ENCODE data around the gene SRSF7.
"Not testable (repeated sequence)": the region's sequence is repeated elsewhere in the genome, so short reads cannot be mapped to it uniquely, and the experiment has no call there.

SRSF7 gene

DNA sequence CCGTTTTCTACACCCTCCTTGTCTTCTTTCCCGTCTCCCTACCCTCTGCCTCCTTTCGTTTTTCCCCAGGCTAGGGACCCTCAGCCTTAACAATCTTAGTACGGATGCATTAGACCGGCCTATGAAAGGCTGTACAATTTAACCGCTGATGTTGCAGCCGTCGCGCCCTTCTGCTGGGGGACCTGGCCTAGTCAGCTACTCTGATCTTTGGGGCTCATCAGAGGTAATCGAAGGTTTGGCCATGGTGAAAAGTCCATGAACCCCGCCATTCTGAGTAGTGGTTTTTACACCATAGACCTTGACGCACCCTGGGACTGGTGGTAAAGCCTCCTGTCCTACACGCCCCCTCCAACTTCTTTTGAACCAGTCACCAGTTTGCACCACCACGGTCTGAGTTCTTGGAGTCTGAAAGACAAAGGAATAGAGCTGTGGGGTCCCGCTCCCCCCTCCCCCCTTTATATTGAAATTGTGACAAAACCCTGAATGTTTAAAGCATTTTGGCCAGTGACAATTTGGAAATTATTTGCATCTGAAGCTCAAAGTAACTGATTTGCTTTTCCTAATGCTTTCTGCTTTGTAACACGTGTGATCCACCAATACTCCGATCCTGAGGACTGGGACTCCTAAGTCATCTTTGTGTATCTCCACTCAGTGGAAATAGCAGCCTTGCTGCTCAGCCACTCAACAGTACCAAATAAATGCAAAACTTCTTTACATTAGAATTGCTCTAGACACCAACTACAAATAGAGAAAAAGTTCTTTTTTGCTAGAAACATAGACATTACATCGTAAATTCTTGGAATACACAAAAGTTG, 642 bp upstream of the SRSF7 start:
- no peak for DNase-seq

- DNase-seq: peak; percentile 46
Measured at GRCh38 chr2:38750011-38750890, 910 bp downstream of the SRSF7 start.

DNA sequence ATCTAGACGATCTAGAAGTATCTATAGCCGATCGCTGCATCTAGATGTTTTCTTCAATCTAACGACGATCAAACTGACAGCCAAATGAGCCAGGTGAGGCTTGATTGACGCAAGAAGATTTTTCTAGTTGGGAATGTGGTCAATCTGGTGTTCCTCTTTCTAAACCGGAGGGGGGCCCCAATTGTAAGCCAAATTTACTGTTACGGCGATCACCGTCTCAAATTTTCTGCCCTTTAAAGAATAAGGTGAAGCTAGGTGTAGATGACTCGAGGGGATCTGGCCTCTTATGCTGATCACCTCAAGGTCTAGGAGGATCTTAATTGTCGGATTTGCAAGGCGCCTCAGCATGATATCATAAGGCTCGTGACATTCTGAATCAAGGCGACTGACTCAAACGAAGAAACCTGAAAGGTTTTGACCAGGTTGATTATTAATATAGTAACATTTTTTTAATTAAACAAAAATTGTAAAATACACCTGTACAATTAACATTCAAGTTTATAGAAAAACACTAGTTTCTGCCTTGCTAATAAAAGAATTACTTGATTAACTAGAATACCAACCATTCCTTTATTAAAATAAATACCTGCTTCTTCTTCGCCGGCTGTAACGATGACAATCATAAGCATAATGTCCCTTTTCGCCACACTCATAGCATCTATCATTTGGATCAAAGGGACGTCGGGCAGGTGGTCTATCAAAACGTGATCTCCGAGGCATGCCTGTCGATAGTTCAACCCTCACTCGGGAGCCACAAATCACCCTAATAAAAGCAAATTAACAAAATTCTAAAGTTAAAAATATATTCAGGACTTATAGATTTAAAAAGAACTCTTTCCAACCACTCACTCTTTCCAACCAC, 2.0 kb downstream of the SRSF7 start:
- DNase-seq: no peak

- no peak for DNase-seq
Measured at GRCh38 chr2:38748391-38748790, 2.8 kb downstream of the SRSF7 start.

DNA sequence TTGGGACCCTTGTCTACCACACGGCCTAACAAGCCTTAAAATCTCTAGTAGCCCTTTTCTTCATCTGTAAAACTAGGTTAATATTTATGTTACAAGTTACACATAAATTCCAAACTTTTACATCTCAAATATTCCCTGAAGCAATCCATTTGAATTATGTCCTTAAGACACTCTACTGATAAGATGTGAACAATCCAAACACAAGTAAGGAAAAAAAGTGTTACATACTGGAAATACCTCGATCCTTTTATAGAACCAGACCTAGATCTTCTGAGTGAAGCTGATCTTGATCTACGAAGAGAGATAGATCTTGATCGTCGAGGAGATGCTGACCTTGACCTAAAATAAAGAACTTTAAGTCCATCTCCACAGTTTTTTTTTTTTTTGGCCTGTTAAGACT, 3.3 kb downstream of the SRSF7 start:
- no peak for DNase-seq

DNA sequence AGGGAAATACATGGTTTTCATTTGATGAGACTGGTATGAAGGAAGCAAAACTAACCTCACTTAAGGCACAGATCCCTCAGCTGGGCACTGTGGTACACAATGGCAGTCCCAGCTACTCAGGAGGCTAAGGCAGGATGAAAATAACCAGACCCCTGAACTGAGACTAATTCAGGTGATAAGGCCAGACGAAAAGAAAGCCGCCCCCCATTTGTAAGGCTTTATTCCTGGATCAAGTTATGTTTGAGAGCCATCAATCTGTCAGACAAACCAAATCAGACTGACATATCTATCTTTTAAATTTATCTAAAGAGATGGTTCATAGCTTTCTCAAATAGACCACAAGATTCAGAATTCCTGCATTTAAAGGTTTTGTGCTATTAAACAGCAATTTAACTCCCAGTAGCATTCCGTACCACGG, 4.1 kb downstream of the SRSF7 start:
- DNase-seq: no peak

- DNase-seq: no peak
Measured at GRCh38 chr2:38745267-38745666, 5.9 kb downstream of the SRSF7 start.

DNA sequence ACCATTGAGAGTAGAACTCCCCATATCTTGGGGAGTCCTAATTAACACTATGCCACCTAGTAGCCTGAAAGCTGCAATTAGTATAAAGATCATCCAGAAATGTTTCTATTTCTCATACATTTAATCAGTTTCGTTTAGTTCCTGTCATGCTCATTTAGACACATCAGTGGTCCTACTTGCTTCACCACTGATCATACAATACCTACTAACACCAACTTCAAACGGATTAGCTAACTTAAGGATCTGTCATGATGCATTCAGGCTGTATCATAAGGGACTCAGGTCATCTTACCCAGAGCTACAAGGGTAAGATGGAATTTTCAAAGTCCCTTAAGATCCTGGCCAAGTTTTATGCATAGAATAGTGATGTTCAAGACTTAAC, 6.8 kb downstream of the SRSF7 start:
- DNase-seq: no peak

- no peak for DNase-seq
Measured at GRCh38 chr2:38743672-38744398, 7.3 kb downstream of the SRSF7 start.

DNA sequence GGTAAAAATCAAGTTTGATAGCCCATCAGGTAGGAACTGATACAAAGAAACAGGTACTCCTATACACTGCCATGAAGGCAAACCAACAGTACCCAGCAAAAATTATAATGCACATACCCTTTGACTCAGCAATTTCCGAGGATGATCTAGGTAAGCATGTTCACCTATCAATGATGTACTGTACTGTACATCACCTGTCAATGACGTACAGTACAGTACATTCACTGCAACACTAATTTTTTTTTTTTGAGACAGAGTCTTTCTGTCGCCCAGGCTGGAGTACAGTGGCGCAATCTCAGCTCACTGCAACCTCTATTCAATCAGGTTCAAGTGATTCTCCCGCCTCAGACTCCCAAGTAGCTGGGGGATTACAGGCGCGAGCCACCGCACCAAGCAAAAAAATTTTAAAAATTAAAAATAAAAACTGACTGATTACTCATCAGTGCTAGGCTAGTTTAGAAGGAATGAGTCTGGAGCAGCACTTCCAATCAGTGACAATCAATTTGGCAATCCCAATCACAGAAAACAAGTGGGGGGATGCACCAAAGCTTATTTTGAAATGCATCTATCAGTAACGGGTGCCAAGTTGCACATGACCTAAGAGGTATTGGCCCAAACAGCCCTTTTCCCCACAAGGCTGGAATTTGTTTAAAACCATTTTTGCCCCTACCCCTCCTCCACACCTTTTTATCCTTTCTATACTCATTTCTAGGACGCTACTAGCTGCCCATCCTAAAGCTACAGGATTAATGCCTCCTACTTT, 8.2 kb downstream of the SRSF7 start:
- DNase-seq: no peak

GRCh38 chr2:38740851-38741731, 10.1 kb downstream of the SRSF7 start:
- peak; percentile 20 for DNase-seq

DNA sequence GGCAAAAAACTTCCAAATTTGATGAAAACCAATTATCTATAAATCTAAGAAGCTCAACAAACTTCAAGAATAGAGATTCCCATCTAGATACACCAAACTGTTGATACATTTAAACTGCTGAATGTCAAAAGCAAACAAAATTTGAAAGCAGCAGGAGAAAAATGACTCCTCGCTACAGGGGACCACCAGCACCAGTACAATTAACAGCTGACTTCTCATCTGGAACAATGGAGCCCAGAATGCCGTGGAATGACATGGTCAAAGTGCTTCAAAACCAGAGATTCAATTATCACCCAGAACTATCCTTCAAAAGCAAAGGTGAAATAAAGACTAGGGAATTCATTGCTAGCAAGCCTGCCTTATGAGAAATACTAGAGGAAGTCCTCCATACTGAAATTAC, 11.6 kb downstream of the SRSF7 start:
- DNase-seq: no peak

DNA sequence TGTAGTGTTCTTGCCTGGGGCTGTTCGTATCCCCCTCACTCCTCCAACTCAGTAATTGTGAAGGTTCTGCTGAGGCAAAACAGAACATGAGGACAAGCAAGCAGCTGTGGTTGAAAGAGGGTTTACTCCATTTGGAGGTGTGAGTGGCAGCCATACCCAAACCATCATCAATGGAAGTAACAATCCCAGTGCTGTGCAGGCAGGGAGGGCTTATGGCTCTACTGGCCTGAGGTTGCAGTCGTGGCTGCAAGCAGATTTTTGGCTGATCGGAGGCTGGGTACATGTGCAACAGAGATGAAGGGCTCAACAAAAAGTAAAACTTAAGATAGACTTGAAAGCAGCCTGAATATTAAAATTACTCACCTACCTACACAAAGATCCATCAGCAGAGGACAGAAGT, 13.2 kb downstream of the SRSF7 start:
- no peak for DNase-seq

- not testable (repeated sequence) for DNase-seq
Measured at GRCh38 chr2:38737000-38737698, 14.0 kb downstream of the SRSF7 start.

DNA sequence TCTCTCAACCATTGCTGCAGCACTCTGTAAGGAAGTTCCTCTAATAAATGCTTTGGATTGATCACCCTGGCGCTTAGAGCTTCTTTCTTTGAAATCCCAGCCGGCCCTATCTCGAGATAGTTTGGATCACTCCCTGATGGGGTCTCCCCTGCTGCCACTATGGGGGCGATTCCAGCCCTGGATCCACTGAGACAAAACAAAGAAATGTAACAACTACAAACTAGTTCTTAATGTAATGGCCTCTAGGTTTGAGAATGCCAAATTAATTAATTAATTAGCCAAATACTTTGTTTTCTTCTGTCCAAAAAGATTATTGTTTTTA, 15.2 kb downstream of the SRSF7 start:
- no peak for DNase-seq

GRCh38 chr2:38734299-38735058, 16.7 kb downstream of the SRSF7 start:
- DNase-seq: no peak

DNA sequence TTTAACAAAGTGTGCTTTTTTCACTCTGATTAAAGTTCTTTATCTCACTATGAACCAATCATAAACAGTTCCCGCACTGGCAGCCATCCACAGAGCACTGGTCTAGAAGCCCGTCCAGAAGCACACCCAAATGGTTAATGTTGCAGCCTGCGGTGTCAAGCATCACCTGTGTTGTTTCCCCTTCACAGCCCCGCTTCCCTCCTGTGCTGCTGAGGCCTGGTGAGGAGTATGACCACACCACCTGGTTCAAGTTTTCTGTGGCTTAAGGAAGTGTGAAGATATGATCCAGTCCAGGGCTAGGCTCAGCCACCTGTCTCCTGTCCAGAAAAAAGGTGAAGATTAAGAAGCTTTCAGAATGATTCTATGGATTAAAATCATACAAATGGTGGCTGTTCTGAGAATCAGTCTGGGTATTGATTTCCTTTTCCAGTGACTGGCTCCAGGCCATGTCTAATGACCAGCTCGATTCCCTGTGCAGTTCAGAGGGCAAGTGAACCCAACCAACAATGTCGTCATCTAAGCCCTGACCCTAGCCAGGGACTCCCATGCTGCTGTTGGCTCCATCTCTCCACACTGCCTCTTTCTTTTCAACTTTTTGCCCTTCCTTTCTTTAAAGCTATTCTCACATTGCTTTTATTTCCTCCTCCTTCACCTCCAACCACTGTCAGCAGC, 17.7 kb downstream of the SRSF7 start:
- no peak for DNase-seq

DNA sequence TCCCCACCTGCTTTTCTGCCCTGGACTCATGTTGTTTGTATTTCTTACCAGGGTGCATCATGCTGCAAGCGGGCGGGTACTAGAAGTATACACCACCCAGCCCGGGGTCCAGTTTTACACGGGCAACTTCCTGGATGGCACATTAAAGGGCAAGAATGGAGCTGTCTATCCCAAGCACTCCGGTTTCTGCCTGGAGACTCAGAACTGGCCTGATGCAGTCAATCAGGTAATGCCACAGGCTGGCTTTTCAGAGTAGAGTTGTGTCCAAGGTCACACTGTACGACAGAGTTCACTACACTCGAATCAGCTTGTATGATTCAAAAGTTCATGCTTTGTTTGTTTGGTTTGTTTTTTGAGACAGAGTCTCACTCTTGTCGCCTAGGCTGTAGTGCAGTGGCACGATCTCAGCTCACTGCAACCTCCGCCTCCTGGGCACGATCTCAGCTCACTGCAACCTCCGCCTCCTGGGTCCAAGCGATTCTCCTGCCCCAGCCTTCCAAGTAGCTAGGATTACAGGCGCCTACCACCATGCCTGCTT, 19.4 kb downstream of the SRSF7 start:
- DNase-seq: no peak

All from activated CD4-positive, alpha-beta T cell treated with anti-CD3 and anti-CD28 coated beads, Interleukin-2, amount 50 U/mL, for 1 hour (primary cell).